MM.1S (cell line): ENCODE results near the gene STN1.

Experiments used
- EZH2 ChIP-seq: fragments of 300-600 bp; sonication (generic); optimal IDR thresholded peaks from 2 replicates; pipeline ENCODE3; 2017; ENCODE audit warnings: low read depth, mild to moderate bottlenecking, antibody characterized with exemption, low read length, mixed read lengths
- TF ChIP-seq, protein P1 (sequence below): fragments of 300-600 bp; sonication (generic); IDR thresholded peaks from 2 replicates; pipeline ENCODE4 v1.5.1; 2016; ENCODE audit warnings: antibody characterized with exemption, low read length, mixed read lengths

DNA sequence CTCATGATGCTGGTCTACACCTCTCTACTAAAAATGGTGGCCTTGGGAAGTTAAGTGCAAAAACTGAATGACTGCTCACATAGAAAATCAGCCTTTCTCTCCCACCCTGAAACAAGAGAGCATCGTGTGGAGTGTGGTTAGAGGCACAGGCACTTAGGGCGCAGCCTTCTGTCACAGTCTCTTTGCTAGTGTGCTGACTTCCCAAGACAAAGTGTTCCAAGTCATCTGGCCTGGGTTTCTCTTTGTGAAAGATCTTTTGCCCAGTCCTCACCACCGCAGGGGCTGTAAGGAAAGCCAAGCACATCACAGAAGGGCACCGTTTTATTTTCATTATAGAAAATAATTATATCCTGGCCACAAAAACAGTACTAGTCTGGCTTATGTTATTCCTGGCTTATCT is 12.5 kb downstream of the STN1 start:
- TF ChIP-seq, protein P1, sequence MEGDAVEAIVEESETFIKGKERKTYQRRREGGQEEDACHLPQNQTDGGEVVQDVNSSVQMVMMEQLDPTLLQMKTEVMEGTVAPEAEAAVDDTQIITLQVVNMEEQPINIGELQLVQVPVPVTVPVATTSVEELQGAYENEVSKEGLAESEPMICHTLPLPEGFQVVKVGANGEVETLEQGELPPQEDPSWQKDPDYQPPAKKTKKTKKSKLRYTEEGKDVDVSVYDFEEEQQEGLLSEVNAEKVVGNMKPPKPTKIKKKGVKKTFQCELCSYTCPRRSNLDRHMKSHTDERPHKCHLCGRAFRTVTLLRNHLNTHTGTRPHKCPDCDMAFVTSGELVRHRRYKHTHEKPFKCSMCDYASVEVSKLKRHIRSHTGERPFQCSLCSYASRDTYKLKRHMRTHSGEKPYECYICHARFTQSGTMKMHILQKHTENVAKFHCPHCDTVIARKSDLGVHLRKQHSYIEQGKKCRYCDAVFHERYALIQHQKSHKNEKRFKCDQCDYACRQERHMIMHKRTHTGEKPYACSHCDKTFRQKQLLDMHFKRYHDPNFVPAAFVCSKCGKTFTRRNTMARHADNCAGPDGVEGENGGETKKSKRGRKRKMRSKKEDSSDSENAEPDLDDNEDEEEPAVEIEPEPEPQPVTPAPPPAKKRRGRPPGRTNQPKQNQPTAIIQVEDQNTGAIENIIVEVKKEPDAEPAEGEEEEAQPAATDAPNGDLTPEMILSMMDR = no peak
- TF ChIP-seq EZH2 = no peak
